Stimulated activated memory B cell treated with anti-CD40 and anti-IgM and Interleukin-4, amounts not matched to agents 10 μg/mL and 1 μg/mL and 100 μg/mL, for 72 hours (primary cell): ENCODE measurements around the gene RFLNA.

Experiments used
- ATAC-seq: fragments of 150-1000 bp; cut with Tn5 transposase; 2 replicates; pipeline ENCODE4 v1.10.0; 2021
- H3K27ac Mint-ChIP-seq: one replicate; pipeline ENCODE4 v1.8.0; 2022; ENCODE audit warnings: mild to moderate bottlenecking, mixed read lengths
- H3K27me3 Mint-ChIP-seq: one replicate; pipeline ENCODE4 v1.8.0; 2022; ENCODE audit warnings: mixed read lengths
- H3K36me3 Mint-ChIP-seq: one replicate; pipeline ENCODE4 v1.8.0; 2022; ENCODE audit warnings: mixed read lengths
- H3K4me1 Mint-ChIP-seq: one replicate; pipeline ENCODE4 v1.8.0; 2022; ENCODE audit warnings: mixed read lengths
- H3K4me3 Mint-ChIP-seq: one replicate; pipeline ENCODE4 v1.8.0; 2022; ENCODE audit warnings: mild to moderate bottlenecking, moderate library complexity, mixed read lengths
- H3K9me3 Mint-ChIP-seq: one replicate; pipeline ENCODE4 v1.8.0; 2022; ENCODE audit warnings: mixed read lengths

Gene RFLNA

GRCh38 chr12:124359671-124360581, 65.0 kb downstream of the RFLNA start:
- no peaks in the 10 kb centered on the region for H3K27me3 Mint-ChIP-seq
- no peak overlapping the region for H3K27ac Mint-ChIP-seq
- ATAC-seq, result no peak
- H3K9me3 Mint-ChIP-seq, result no peaks in the 10 kb centered on the region
- H3K4me3 Mint-ChIP-seq, result no peak overlapping the region
- H3K4me1 Mint-ChIP-seq, result peaks cover 5% of the 10 kb centered on the region
- peaks cover 55% of the 10 kb centered on the region for H3K36me3 Mint-ChIP-seq

- Mint-ChIP-seq H3K27ac (no peak overlapping the region), H3K4me3 (no peak overlapping the region), H3K9me3 (no peaks in the 10 kb centered on the region), H3K27me3 (no peaks in the 10 kb centered on the region), H3K4me1 (peaks cover 5% of the 10 kb centered on the region), H3K36me3 (peaks cover 48% of the 10 kb centered on the region)
- no peak for ATAC-seq
Measured at GRCh38 chr12:124361074-124361970, 66.4 kb downstream of the RFLNA start.

- Mint-ChIP-seq H3K36me3 (peaks cover 42% of the 10 kb centered on the region), H3K4me1 (peaks cover 5% of the 10 kb centered on the region), H3K27ac (no peak overlapping the region), H3K4me3 (no peak overlapping the region), H3K27me3 (no peaks in the 10 kb centered on the region), H3K9me3 (no peaks in the 10 kb centered on the region)
- no peak for ATAC-seq
Measured at GRCh38 chr12:124361996-124362395, 67.1 kb downstream of the RFLNA start.

GRCh38 chr12:124363353-124363965, 68.6 kb downstream of the RFLNA start:
- no peaks in the 10 kb centered on the region for H3K27me3 Mint-ChIP-seq
- peaks cover 35% of the 10 kb centered on the region for H3K36me3 Mint-ChIP-seq
- H3K4me1 Mint-ChIP-seq, result peaks cover 5% of the 10 kb centered on the region
- no peak overlapping the region for H3K4me3 Mint-ChIP-seq
- no peak for ATAC-seq
- H3K9me3 Mint-ChIP-seq, result no peaks in the 10 kb centered on the region
- H3K27ac Mint-ChIP-seq, result no peak overlapping the region

- Mint-ChIP-seq H3K4me3 (no peak overlapping the region), H3K27ac (no peak overlapping the region), H3K9me3 (no peaks in the 10 kb centered on the region), H3K4me1 (peaks cover 5% of the 10 kb centered on the region), H3K36me3 (peaks cover 30% of the 10 kb centered on the region), H3K27me3 (no peaks in the 10 kb centered on the region)
- no peak for ATAC-seq
Measured at GRCh38 chr12:124364543-124364942, 69.7 kb downstream of the RFLNA start.
